ENCODE measurements around the gene POLR1G. TPM values are rescaled to one million over a fixed set of nuclear protein-coding genes. Genes with fewer than 3 reads are reported as not detected.
A peak's percentile ranks its signal among the peaks of the same experiment; 100 is the strongest.

POLR1G gene
- total RNA-seq, 2 donors from 2014 or later = 13.2 to 16.0 TPM

DNA sequence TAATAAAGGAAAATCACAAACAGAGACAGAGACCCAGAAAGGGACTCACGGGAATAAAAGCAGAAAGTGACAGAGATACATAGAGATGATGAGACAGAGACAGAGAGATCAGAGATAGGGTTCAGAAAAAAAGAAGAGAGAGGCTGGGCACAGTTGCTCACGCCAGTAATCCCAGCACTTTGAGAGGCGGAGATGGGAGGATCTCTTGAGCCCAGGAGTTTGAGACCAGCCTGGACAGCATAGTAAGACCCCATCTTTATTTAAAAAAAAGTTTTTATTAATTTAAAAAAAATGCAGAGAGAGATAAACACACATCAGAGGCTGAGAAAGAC is 41.9 kb downstream of the POLR1G start:
- Histone ChIP-seq H3K9me3 (ENCODE audit: control insufficient read depth, low read length) (no peaks in the 10 kb centered on the region), H3K9ac (ENCODE audit: extremely low read depth, low read length, poor library complexity, severe bottlenecking) (no peak overlapping the region), H3K27ac (ENCODE audit: low read depth, low read length) (no peak overlapping the region), H3K36me3 (ENCODE audit: control insufficient read depth, insufficient read depth, low read length) (no peaks in the 10 kb centered on the region), H3K4me1 (ENCODE audit: control insufficient read depth, insufficient read depth, low read length) (peaks cover 2% of the 10 kb centered on the region), H3K27me3 (ENCODE audit: control insufficient read depth, insufficient read depth, low read length, poor library complexity, severe bottlenecking) (peaks cover 11% of the 10 kb centered on the region), H3K4me3 (ENCODE audit: low read length) (no peak overlapping the region)
- Mint-ChIP-seq H3K27ac (no peak overlapping the region), H3K27me3 (ENCODE audit: insufficient read depth) (peaks cover 24% of the 10 kb centered on the region), H3K36me3 (ENCODE audit: low read depth) (no peaks in the 10 kb centered on the region), H3K4me3 (no peak overlapping the region), H3K9me3 (no peaks in the 10 kb centered on the region), H3K4me1 (peaks cover 9% of the 10 kb centered on the region)
- DNase-seq = no peak
- 83 to 95% methylated on average over 2 of the region's 3 CpGs for WGBS, 2 experiments (ENCODE audit: insufficient coverage in 1 of 2, insufficient read length in 1 of 2)
- TF ChIP-seq, protein P1, sequence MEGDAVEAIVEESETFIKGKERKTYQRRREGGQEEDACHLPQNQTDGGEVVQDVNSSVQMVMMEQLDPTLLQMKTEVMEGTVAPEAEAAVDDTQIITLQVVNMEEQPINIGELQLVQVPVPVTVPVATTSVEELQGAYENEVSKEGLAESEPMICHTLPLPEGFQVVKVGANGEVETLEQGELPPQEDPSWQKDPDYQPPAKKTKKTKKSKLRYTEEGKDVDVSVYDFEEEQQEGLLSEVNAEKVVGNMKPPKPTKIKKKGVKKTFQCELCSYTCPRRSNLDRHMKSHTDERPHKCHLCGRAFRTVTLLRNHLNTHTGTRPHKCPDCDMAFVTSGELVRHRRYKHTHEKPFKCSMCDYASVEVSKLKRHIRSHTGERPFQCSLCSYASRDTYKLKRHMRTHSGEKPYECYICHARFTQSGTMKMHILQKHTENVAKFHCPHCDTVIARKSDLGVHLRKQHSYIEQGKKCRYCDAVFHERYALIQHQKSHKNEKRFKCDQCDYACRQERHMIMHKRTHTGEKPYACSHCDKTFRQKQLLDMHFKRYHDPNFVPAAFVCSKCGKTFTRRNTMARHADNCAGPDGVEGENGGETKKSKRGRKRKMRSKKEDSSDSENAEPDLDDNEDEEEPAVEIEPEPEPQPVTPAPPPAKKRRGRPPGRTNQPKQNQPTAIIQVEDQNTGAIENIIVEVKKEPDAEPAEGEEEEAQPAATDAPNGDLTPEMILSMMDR (conservative IDR thresholded peaks at IDR 0.05) = no peak

DNA sequence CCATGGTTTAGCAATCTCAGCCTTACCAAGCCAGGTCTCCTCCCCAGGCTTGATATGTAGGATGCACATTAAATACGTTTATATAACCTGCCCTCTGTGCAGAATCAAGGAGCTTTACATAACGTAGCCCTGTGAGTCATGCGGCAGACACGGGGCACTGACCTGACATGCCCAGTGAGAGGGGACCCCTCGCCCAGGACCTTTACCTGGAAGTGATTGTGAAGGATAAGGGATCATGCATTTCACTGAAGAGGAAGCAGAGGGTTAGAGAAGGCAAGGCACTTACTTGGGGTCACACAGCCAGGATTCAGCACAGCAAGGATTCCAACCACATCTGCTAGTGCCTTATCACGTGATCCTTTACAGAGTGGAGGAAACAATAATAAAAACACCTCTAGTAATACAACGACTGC is 42.4 kb downstream of the POLR1G start:
- Mint-ChIP-seq H3K27me3 (ENCODE audit: insufficient read depth) (peaks cover 24% of the 10 kb centered on the region), H3K27ac (peak overlapping the region; percentile 44)

DNA sequence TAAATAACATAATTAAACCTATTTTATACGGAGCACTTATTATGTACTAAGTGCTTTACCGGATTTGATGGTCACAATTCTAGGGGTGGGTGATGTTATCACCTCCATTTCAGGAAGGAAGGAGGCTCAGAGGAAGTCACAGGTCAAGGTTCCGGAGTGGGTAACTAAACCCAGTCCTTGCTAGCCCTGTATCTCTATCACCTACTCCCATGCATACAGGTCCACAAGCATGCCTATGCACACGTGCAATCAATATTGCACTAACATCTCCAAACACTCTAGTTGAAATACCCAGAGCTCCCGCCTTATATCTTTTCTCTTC is 43.5 kb downstream of the POLR1G start:
- Mint-ChIP-seq H3K4me1 (peaks cover 3% of the 10 kb centered on the region), H3K27ac (peak overlapping the region; percentile 97), H3K4me3 (peak overlapping the region; percentile 81), H3K27me3 (ENCODE audit: insufficient read depth) (peaks cover 24% of the 10 kb centered on the region), H3K36me3 (ENCODE audit: low read depth) (no peaks in the 10 kb centered on the region), H3K9me3 (no peaks in the 10 kb centered on the region)
- Histone ChIP-seq H3K4me1 (ENCODE audit: control insufficient read depth, insufficient read depth, low read length) (no peaks in the 10 kb centered on the region), H3K4me3 (ENCODE audit: low read length) (peak overlapping the region; percentile 81), H3K9me3 (ENCODE audit: control insufficient read depth, low read length) (no peaks in the 10 kb centered on the region), H3K9ac (ENCODE audit: extremely low read depth, low read length, poor library complexity, severe bottlenecking) (peak overlapping the region; percentile 89), H3K36me3 (ENCODE audit: control insufficient read depth, insufficient read depth, low read length) (no peaks in the 10 kb centered on the region), H3K27me3 (ENCODE audit: control insufficient read depth, insufficient read depth, low read length, poor library complexity, severe bottlenecking) (peaks cover 11% of the 10 kb centered on the region), H3K27ac (ENCODE audit: low read depth, low read length) (peak overlapping the region; percentile 89)
- WGBS, 2 experiments (ENCODE audit: insufficient coverage in 1 of 2, insufficient read length in 1 of 2) = 85 to 86% methylated on average over 1 to 5 of the region's 5 CpGs
- DNase-seq = no peak
- TF ChIP-seq, protein P1 (conservative IDR thresholded peaks at IDR 0.05) = no peak

More for the DNA sequence above, 42.4 kb downstream of the POLR1G start:
- no peaks in the 10 kb centered on the region for H3K9me3 Mint-ChIP-seq
- H3K4me3 Mint-ChIP-seq = no peak overlapping the region
- WGBS, 2 experiments (ENCODE audit: insufficient coverage in 1 of 2, insufficient read length in 1 of 2) = 89 to 90% methylated on average over 4 to 7 of the region's 7 CpGs
- H3K4me1 Mint-ChIP-seq = peaks cover 9% of the 10 kb centered on the region
- DNase-seq = no peak
- Histone ChIP-seq H3K4me3 (ENCODE audit: low read length) (no peak overlapping the region), H3K4me1 (ENCODE audit: control insufficient read depth, insufficient read depth, low read length) (peaks cover 2% of the 10 kb centered on the region), H3K27me3 (ENCODE audit: control insufficient read depth, insufficient read depth, low read length, poor library complexity, severe bottlenecking) (peaks cover 11% of the 10 kb centered on the region), H3K9ac (ENCODE audit: extremely low read depth, low read length, poor library complexity, severe bottlenecking) (no peak overlapping the region), H3K36me3 (ENCODE audit: control insufficient read depth, insufficient read depth, low read length) (no peaks in the 10 kb centered on the region), H3K27ac (ENCODE audit: low read depth, low read length) (peak overlapping the region; percentile 17), H3K9me3 (ENCODE audit: control insufficient read depth, low read length) (no peaks in the 10 kb centered on the region)
- TF ChIP-seq, protein P1 (conservative IDR thresholded peaks at IDR 0.05) = no peak
- H3K36me3 Mint-ChIP-seq (ENCODE audit: low read depth) = no peaks in the 10 kb centered on the region

Data from endodermal cell (in vitro differentiated cells).